ENCODE data around the gene CEACAM5.
"Not testable (repeated sequence)": the region's sequence is repeated elsewhere in the genome, so short reads cannot be mapped to it uniquely, and the experiment has no call there.

The CEACAM5 gene

DNA sequence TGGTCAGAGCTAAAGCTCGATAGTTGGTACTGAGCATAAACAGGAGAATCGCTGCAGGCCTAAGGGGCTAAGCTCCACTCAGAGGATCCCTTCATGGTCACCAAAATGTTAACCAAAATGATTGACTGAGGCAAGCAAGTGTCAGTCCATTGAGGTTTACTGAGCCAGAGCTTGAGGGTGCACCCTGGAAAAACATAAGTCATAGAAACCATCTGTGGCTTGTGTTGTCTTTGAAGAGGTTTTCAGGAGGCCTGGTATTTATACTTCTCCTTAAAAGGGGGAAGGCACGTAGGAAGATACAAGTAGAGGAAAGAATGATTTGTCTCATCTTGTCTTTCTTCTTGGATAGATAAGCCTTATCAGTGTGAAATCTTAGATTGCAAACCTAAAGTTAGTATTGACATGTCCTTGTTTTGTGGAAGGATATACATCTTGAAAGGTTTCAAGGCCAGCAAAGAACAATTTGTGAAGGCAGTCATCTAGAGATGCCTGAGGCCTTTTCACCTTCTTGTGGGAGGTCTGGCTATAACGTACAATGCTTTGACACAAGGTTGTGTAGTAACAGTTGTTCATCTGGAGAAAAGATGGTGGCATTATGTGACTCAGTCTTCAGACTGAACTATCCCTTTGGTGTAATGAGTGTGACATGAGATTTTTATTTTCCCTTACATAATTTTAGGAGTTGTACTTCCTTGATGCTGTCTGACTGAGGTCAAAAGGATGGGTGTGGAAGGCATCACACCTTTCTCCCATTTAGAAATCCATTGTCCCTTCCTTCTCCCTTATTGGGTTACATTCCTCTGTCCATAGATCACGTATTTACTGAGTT lies 32.2 kb downstream of the CEACAM5 start:
- no peak for DNase-seq

DNA sequence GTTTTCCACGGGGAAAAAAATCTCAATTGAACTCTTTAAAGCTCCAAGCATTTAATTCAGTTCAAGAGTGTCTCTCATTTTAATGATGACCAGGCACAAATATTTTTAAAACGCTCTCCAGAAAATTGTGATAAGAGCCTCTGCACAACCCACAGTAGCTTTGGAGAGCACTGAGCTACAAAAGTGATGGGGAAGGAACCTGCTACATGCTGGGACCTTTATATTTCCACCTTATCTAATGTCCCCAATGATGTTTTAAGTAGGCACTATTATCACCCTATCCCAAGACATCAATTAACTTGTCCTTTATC lies 32.8 kb downstream of the CEACAM5 start:
- DNase-seq: no peak

DNA sequence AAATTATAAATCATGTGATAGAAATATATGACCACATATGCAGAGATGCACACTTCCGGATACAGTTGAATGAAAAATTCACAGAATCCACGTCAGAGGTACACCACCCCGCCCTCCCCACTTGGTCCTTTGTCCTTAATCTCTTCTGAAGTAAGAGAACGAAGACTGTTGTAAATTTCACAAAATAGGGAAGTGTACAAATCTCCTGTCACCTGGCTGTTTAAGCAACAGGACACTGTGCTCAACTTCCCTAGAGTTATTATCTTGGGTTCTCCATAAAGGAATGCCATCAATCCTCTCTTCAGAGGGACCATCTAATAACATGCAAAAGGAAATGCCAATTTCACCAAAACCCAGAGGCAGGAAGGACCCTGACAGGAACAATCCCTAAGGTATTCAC lies 36.4 kb downstream of the CEACAM5 start:
- DNase-seq: no peak

DNA sequence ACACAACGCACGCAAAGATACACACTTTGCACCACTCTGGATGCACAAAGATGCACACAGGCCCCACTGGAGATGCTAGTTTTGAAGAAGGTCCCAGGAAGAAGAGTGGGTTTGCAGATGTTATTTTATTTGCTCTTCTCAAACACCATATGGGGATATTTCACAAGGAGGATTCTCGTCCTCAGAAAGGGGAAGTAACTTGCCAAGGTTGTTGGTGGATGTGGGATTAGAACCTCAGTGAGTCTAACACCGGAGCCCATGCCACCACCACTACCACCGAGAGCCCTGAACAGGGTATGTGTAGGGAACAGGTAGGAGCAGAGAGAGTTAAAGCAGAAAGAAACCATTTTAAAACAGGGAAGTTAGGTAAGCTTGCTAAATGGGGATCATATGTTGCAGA lies 37.3 kb downstream of the CEACAM5 start:
- no peak for DNase-seq

DNA sequence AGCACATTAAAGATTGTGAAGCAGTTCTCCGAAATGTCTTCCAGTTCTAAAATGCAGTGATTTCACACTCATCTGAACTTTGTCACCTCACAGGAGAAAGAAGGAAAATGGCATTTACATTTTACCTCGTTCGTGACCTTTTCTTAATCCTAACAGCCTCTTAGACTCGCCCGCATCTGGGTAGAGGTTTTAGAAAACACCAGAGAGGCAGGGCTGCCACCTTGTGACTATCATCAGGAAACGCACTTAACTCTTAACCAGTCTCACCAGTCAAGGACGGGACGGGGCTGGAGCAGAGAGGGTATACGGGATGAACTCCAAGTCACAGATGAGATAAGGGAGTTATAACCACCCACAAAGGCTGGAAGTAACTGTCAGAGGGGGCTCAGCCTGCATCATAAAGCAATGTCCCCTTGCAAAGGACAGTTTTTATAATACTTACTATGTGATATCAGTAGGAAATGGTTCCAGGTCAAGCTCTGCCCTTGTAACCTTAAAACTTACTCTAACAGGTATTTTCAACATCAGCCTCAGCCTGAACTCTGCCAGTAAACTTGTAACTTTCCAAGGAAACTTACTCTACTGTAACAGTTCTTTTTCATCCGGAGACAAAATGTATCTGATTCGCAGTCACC lies 38.3 kb downstream of the CEACAM5 start:
- peak in 9 of 51 donors; percentile 1 to 25 (median 8) for DNase-seq

DNA sequence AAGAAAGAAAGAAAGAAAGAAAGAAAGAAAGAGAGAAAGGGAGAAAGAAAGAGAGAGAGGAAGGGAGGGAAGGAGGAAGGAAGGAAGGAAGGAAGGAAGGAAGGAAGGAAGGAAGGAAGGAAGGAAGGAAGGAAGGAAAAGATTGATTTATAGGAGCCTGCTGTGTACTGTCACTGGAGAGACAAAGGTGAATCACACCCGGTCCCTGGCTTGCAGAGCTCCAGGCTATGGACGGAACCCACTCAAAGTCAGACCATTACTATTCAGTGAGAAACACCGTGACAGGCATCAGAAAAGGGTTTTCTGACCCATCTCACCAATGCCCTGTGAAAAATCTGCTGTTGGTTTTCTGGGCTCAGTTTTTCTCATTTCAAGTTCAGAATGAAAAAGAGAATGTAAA lies 39.6 kb downstream of the CEACAM5 start:
- no peak for DNase-seq

DNA sequence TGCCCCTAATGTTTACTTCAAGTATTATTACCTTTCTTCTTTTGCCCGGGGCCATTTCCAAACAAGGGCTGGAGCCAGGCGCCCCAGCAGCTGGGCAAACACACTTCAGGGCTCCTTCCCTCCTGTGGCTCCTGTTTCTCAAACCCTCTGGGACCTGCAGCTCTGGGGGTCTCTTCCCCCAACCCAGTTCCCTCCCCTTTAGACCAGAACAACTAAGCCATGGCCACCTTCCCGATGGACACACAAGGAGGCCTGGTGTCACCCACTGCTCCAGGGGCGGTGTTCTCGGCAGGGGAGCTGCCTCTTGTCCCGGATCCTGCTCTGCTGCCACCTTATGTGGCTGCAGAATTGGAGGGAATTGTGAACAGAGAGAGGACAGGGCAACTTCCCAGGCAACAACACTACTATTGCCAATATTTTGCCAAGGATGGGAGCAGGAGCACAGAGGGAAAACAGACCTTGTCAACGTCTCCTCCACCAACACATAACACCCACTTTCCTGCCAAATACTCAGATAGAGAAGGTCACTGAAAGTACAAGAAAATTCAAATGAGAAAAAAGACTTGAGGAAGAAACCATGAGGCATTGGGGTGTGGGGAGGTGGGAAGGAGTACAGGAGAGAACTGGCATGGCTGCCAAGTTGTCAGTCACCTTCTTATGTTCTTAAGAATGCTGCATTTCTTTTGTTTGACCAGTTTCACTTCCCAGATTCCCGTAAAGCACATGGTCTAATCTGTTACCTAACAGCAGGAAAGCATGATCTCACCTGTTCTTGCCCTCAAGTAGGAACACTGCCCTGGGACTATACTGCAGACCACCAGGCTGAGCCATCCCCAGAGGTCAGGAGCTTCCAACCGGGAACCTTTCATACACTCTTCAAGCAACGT lies 42.1 kb downstream of the CEACAM5 start:
- peak in 1 of 51 donors; percentile 6 for DNase-seq

DNA sequence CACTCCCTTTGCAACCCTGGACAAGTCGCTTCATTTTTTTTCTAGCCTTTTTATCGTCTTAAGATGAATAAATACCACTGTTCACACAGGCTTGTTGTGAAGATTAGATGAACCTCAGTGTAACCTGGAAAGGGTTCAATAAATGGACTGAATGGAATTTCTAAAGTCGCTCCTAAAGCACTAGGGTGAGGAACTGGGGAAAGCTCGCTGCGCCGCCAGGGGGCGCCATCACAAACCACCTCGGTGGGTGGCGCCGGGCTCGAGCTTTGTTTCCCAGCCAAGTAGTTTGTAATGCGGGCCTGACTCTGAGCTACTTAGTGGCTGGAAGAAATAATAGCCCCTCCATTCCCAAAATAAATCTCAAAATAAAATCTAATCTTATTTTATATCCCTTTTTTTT lies 44.7 kb downstream of the CEACAM5 start:
- peak in 9 of 51 donors; percentile 2 to 18 (median 6) for DNase-seq

DNA sequence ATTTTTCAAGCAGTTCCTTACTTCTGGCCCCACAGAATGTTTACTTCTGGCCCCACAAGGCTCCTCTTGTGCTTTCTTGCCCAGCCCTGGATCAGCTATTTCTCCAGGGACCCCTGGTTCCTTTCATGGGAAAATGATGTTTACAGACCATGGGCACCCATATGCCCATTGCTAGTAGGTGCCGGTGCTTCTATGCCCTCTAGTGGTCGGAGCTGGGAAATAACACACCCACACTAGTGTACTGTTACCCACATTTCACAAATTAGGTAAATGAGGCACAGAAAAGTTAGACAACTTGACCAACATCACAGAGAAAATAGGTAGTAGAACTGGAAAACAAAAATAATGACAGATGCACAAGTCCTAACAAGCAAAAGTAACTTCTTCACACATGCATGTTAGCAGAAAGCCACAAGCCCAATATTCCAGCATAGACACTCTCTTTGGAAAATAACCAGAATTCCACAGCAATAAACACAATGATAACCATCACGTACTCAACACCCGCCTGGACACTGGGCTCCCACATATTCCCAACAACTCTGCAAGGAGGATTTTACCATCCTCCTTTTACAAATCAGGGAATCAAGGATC lies 45.6 kb downstream of the CEACAM5 start:
- DNase-seq: peak in 13 of 51 donors; percentile 2 to 52 (median 5)

DNA sequence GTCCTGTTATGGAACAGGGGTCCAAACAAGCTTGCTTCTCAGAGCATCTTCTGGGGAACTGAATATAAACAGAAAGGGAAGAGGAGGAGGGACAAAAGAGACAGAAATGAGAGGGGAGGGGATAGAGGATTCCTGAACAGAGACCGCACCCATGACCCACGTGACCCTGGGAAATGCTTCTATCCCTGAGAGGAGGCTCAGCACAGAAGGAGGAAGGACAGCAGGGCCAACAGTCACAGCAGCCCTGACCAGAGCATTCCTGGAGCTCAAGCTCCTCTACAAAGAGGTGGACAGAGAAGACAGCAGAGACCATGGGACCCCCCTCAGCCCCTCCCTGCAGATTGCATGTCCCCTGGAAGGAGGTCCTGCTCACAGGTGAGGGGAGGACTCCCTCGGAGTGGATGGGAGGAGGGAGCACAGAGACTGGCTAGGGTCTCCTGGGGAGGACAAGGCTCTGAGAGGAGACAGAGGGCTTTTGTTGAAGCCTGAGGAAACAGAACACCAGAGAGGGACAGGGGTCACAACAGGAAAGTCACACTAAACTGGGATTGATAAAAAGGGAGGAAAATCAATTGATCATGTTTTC lies 47.0 kb downstream of the CEACAM5 start, which contains the start of gene CEACAM6:
Gene CEACAM6 (plus strand): TSS at position 203 of the 586 bp plus-strand sequence. CDS start 109 bp downstream, at position 312.
- no peak for DNase-seq

DNA sequence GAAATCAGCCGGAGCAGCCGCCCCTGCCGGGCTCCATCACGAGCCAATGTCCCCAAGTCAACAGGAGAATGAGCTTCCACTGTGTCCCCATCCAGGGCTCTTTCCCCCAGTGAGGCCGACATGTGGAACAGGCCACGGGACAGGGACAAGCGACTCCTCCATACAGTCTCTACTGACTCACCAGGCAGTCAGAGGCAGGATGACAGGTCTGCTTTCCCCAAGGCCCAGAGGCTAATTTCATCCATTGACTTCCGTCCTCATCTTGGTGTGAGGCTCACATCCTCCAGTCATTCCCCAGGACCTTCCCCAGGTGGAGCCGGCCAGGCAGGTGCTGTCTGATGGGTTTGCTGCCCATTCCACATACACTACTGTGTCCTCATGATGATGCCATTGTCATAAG lies 50.4 kb downstream of the CEACAM5 start:
- no peak for DNase-seq

DNA sequence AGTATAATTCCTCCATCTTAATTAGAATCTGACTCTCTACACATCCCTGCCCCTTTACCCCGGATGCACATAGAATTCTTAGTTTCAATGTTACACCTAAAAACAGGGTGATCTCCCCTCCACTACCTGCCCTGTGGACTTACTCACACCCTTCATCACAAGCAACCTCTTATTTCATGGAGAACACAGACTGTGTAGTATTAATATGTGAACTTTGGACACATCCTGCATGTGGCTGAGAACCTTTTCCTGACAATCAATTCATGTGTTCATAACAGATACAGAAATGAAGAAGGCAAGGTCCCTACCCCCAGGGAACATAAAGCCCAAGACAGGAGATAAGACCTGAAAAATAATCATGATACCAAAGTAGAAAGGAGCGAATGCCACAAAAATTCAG lies 58.7 kb downstream of the CEACAM5 start:
- DNase-seq: no peak

DNA sequence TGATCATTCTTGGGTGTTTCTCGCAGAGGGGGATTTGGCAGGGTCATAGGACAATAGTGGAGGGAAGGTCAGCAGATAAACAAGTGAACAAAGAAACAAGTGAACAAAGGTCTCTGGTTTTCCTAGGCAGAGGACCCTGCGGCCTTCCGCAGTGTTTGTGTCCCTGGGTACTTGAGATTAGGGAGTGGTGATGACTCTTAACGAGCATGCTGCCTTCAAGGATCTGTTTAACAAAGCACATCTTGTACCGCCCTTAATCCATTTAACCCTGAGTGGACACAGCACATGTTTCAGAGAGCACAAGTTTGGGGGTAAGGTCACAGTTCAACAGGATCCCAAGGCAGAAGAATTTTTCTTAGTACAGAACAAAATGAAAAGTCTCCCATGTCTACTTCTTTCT lies 59.7 kb downstream of the CEACAM5 start:
- DNase-seq: not testable (repeated sequence)

DNA sequence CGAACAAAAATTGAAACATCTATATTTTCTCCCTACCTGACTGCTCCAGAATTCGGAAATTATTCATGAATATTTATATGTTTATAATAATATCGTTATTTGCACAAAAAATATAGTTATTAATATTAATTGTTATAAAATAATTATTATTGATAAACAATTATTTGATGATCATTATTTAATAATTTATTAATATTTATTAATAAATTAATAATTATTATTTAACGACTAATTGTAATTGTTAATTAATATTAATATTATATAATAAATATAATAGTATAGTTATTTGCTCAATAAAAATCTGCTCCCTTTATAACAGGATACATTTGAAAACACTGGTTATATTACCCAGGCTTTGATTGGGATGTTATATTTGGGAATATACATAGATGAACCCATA lies 61.2 kb downstream of the CEACAM5 start:
- DNase-seq: no peak

DNA sequence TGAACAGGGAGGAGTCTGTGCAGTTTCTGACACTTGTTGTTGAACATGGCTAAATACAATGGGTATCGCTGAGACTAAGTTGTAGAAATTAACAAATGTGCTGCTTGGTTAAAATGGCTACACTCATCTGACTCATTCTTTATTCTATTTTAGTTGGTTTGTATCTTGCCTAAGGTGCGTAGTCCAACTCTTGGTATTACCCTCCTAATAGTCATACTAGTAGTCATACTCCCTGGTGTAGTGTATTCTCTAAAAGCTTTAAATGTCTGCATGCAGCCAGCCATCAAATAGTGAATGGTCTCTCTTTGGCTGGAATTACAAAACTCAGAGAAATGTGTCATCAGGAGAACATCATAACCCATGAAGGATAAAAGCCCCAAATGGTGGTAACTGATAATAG lies 63.0 kb downstream of the CEACAM5 start:
- no peak for DNase-seq

DNA sequence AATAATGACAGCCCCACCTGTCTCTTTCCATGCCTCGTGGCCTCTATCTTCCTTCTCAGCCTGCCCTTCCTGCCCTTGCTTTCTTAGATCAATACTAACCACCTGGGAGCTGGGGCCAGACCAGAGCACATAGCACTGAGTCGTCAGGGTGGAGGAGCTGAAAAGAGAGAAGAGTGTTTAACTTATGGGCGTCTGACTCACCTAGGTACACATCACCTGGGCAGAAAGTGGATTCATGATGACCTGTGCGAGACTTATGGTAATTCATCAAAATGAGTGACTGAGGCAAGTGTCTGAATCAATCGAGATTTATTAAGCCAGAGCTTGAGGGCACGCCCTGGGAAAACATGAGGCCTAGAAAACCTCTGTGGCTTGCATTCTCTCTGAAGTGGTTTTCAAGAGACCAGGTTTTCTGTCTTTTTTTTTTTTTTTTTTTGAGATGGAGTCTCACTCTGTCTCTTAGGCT lies 66.1 kb downstream of the CEACAM5 start:
- no peak for DNase-seq

DNA sequence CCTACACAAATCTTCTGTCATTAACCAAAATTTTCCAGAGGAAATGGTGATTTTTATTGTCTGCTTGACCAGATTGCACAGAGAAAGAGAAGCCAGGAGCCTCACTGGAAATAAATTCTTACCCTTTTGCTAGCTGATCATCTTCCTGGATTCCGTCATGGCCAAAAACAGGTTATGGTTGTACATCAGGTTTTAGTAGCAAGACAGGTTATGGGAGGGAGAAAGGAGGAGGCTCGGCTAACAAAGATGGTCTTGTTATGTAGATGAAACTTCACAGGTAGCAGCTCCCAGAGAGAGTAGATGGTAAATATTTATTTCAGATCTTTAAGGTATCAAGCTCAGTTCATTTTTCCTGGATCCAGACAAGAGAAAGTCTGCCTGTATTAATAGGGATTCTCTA lies 68.3 kb downstream of the CEACAM5 start:
- DNase-seq: no peak
